Stomach (tissue), 9 donors: ENCODE results near the gene GOLIM4. TPM values are rescaled to one million over a fixed set of nuclear protein-coding genes. Genes with fewer than 3 reads are reported as not detected.

Experiments
- DNase-seq, 2 donors: peaks; one replicate each; pipeline versions ENCODE4 v3.0.0 to v3.0.0-alpha.2; 2013 to 2019
- H3K27ac ChIP-seq, 5 donors: fragments of 200-600 bp in 4 of 5; sonication (generic) in 4 of 5; one replicate each; pipeline ENCODE4 v1.5.1; 2013 to 2019; ENCODE audit warnings: mild to moderate bottlenecking in 1 of 5, moderate library complexity in 1 of 5
- H3K27me3 ChIP-seq, 3 donors: fragments of 200-600 bp; sonication (generic); one replicate each; pipeline ENCODE4 v1.5.1; 2017 to 2019; ENCODE audit warnings: mixed run types in 1 of 3
- H3K36me3 ChIP-seq, 4 donors: fragments of 200-600 bp; sonication (generic); 1 replicate in 3 of 4; 2 replicates in 1 of 4; pipeline ENCODE4 v1.5.1; 2016 to 2019
- H3K4me1 ChIP-seq, 4 donors: fragments of 200-600 bp; sonication (generic); one replicate each; pipeline ENCODE4 v1.5.1; 2016 to 2019
- H3K4me3 ChIP-seq, 4 donors: fragments of 200-600 bp; sonication (generic) in 3 of 4; one replicate each; pipeline ENCODE4 v1.5.1; 2016 to 2019; ENCODE audit warnings: mild to moderate bottlenecking in 1 of 4
- H3K9me3 ChIP-seq, 4 donors: fragments of 200-600 bp; sonication (generic); one replicate each; pipeline ENCODE4 v1.5.1; 2016 to 2019
- EP300 ChIP-seq: sonication (generic); formaldehyde crosslinking; IDR thresholded peaks from one replicate; pipeline ENCODE4 v1.6.1; 2017; ENCODE audit warnings: antibody characterized with exemption
- POLR2A ChIP-seq, 4 donors: fragments of 450-650 bp; IDR thresholded peaks; one replicate each; pipeline ENCODE4 v1.6.1; 2016; ENCODE audit warnings: antibody characterized with exemption in 4 of 4, control low read depth in 2 of 4, mild to moderate bottlenecking in 1 of 4, moderate library complexity in 1 of 4
- POLR2AphosphoS5 ChIP-seq, 3 donors: sonication (generic); formaldehyde crosslinking; IDR thresholded peaks; one replicate each; pipeline ENCODE4 v1.6.1; 2016; ENCODE audit warnings: antibody characterized with exemption in 3 of 3
- WGBS, 5 donors: extraction: QIAGEN DNeasy Blood & Tissue Kit in 3 of 5; methylation state at CpG; one replicate each; pipeline versions ENCODE4 v1.1.5 to v1.1.7; 2013 to 2018; 5-methylcytosine and 5-hydroxymethylcytosine counted together
- intact Hi-C: fragments of 100-400 bp; cut with DNase I; formaldehyde crosslinking; loops from one replicate; pipeline ENCODE4 v1.15.1; 2023; ENCODE audit warnings: low total_unique reads
- polyA plus RNA-seq, 3 donors: library from polyadenylated mRNA; stranded (reverse); fragments of 200-250 nt; gene quantifications; one replicate each; pipeline ENCODE4 v1.2.3, GENCODE V29; 2013
- total RNA-seq, 5 donors: library from RNA; depleted of rRNA; stranded (reverse); fragments of >200 nt; gene quantifications; one replicate each; pipeline versions ENCODE4 v1.1.0 to v1.2.3, GENCODE V29; 2014 to 2016
- TF ChIP-seq, protein P1 (sequence below), 7 experiments: fragments of 450-650 bp in 4 of 7; fragments of 200-600 bp in 3 of 7; sonication (generic) in 3 of 7; IDR thresholded peaks; one replicate each; pipeline ENCODE4 v1.5.1; 2016 to 2019; ENCODE audit warnings: antibody characterized with exemption in 7 of 7, control low read depth in 2 of 7, mild to moderate bottlenecking in 1 of 7
- donor health status: healthy with polysubstance abuse.
- donor health status: Bipolar disorder and iron deficiency.
- donor health status: healthy.

Gene GOLIM4
- total and polyA plus RNA-seq, 8 donors, result 7.6 to 102 (median 25.0) TPM

DNA sequence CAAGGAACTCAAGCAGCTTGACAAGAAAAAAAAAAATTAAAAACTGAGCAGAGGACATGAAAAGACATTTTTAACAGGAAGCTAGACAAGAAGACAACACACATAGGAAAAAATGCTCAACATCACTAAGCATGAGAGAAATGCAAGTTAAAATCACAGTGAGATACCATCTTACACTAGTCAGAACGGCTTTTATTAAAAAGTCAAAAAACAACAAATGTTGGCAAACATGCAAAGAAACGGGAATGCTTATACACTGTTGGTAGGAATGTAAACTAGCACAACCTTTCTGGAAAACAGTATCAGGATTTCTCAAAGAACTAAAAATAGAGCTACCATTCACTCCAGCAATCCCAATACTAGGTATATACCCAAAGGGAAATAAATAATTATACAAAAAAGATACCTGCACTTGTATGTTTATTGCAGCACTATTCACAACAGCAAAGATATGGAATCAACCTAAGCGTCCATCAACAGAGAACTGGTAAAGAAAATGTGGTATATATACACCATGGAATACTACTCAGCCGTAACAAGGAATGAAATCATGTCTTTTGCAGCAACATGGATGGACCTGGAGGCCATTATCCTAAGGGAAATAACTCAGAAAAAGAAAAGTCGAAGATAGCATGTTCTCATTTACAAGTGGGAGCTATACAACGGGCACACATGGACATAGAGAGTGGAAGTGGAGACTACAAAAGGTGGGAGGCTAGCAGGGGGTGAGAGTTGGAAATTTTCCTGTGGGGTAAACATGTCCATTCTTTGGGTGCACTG, 5.2 kb downstream of the GOLIM4 start:
- H3K9me3 ChIP-seq, result no peaks in the 10 kb centered on the region
- 55 to 62% (median 59%) methylated on average over 6 of the region's 6 CpGs for WGBS, 5 donors
- H3K36me3 ChIP-seq, result no peaks in the 10 kb centered on the region
- H3K27me3 ChIP-seq, result no peaks in the 10 kb centered on the region
- H3K4me3 ChIP-seq, result no peak overlapping the region
- H3K4me1 ChIP-seq, result peaks cover 20 to 80% (median 55%) of the 10 kb centered on the region in 4 donors
- TF ChIP-seq POLR2A (IDR thresholded peaks at IDR 0.05) (no peak), EP300 (no peak), POLR2AphosphoS5 (IDR thresholded peaks at IDR 0.05) (no peak)
- TF ChIP-seq, protein P1, sequence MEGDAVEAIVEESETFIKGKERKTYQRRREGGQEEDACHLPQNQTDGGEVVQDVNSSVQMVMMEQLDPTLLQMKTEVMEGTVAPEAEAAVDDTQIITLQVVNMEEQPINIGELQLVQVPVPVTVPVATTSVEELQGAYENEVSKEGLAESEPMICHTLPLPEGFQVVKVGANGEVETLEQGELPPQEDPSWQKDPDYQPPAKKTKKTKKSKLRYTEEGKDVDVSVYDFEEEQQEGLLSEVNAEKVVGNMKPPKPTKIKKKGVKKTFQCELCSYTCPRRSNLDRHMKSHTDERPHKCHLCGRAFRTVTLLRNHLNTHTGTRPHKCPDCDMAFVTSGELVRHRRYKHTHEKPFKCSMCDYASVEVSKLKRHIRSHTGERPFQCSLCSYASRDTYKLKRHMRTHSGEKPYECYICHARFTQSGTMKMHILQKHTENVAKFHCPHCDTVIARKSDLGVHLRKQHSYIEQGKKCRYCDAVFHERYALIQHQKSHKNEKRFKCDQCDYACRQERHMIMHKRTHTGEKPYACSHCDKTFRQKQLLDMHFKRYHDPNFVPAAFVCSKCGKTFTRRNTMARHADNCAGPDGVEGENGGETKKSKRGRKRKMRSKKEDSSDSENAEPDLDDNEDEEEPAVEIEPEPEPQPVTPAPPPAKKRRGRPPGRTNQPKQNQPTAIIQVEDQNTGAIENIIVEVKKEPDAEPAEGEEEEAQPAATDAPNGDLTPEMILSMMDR (IDR thresholded peaks at IDR 0.05), result no peak
- intact Hi-C loops, result no loop called here
- no peak for DNase-seq
- peak overlapping the region in 4 of 5 donors; percentile 16 to 63 (median 36) for H3K27ac ChIP-seq

DNA sequence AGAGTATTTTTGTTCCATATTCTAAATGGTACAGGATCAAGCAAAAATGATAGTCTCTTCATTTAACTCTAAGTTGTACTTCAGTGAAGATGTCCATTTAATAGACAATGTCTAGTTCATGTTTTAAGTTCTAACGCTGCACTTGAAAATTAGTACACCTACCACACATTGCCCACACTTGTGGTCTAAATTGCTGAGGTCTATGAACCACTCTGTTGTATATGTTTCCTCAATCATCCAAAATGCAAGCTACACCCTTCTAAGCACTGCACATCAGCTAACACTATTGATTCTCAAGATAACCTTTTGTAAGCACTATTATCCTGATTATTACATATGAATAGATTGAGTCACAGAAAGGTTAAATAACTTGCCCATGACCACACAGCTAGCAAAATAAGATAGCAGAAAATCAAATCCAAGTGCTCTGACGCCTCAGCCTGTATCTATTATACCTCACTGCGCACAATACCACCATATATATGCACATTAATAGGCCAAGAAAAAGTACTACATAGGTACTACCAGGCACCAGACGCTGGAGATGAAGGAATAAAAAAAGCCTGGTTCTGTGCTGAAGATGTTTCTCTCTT, 6.4 kb downstream of the GOLIM4 start:
- H3K27ac ChIP-seq, result peak overlapping the region in 2 of 5 donors; percentile 47 to 53
- no peak overlapping the region for H3K4me3 ChIP-seq
- H3K4me1 ChIP-seq, result peaks cover 20 to 81% (median 53%) of the 10 kb centered on the region in 4 donors
- no peaks in the 10 kb centered on the region for H3K36me3 ChIP-seq
- WGBS, 5 donors, result 75 to 85% (median 76%) methylated on average over 4 of the region's 4 CpGs
- H3K9me3 ChIP-seq, result no peaks in the 10 kb centered on the region
- DNase-seq, result no peak
- TF ChIP-seq POLR2AphosphoS5 (IDR thresholded peaks at IDR 0.05), result no peak
- no peaks in the 10 kb centered on the region for H3K27me3 ChIP-seq
- intact Hi-C loops, result no loop called here

DNA sequence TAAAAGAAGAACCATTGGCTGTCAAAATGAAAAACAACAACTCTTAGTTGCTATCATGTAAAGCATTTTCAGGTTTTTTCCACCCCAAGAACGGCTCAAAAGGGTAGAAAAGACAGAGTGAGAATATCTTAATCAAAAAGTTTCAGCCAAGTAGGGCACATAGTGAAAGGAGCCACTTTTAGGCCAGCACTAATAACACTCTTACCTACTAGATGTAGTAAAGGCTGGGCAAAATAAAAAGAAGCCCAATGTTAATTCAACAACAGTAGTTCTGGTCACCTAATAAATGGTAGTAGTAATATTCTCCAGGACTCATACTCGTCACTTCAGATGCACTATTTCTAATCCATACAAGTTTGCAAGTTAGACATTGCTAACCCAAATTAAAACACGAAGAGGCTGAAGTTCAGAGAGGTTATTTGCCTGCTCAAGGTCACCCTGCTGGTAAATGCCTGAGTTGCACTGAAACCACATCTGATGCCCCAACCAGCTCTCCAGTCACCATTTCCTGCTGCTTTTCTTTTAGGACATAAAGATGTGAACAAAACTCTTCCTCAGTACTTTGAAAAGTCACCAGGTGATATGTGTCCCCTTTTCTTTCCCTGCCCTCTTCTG, 7.5 kb downstream of the GOLIM4 start:
- peak overlapping the region in 2 of 5 donors; percentile 5 to 24 for H3K27ac ChIP-seq
- TF ChIP-seq POLR2AphosphoS5 (IDR thresholded peaks at IDR 0.05), result no peak
- TF ChIP-seq, protein P1 (IDR thresholded peaks at IDR 0.05), result peak in 1 of 7 experiments; percentile 19
- DNase-seq, result peak in 1 of 2 donors; percentile 37
- intact Hi-C loops, result no loop called here
- H3K27me3 ChIP-seq, result no peaks in the 10 kb centered on the region
- H3K4me3 ChIP-seq, result no peak overlapping the region
- 56 to 63% (median 61%) methylated on average over 3 of the region's 3 CpGs for WGBS, 5 donors
- H3K36me3 ChIP-seq, result no peaks in the 10 kb centered on the region
- H3K4me1 ChIP-seq, result peaks cover 20 to 76% (median 48%) of the 10 kb centered on the region in 4 donors
- H3K9me3 ChIP-seq, result no peaks in the 10 kb centered on the region

DNA sequence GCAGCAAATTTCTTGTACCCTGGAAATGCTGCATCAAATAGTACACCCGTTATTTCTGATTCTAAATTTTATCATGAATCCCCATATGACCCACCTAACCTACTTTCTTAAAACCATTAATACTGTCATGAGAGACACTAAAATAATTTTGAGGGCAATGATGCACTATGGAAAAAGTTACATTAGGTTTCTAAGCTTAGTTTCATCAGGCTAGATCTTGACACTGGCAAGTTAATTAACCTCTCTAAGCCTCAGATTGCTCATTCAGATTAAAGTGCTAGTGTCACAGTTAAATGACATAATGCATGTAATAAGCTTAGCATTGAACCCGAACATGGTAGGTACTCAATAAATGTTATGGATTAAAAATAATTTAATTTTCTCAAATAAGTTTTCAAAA, 8.2 kb downstream of the GOLIM4 start:
- DNase-seq, result no peak
- 74 to 89% (median 81%) methylated on average over 2 of the region's 2 CpGs for WGBS, 5 donors
- TF ChIP-seq, protein P1 (IDR thresholded peaks at IDR 0.05), result no peak
- TF ChIP-seq POLR2AphosphoS5 (IDR thresholded peaks at IDR 0.05), result no peak
- no peak for TF ChIP-seq POLR2A (IDR thresholded peaks at IDR 0.05)
- TF ChIP-seq EP300, result no peak

More for the DNA sequence above, 8.2 kb downstream of the GOLIM4 start:
- Histone ChIP-seq H3K27ac (no peak overlapping the region), H3K4me3 (no peak overlapping the region), H3K4me1 (peaks cover 20 to 69% (median 45%) of the 10 kb centered on the region in 4 donors), H3K9me3 (no peaks in the 10 kb centered on the region), H3K36me3 (no peaks in the 10 kb centered on the region), H3K27me3 (no peaks in the 10 kb centered on the region)
- intact Hi-C loops, result no loop called here
